ENCODE measurements around the gene TTC32.

DNA sequence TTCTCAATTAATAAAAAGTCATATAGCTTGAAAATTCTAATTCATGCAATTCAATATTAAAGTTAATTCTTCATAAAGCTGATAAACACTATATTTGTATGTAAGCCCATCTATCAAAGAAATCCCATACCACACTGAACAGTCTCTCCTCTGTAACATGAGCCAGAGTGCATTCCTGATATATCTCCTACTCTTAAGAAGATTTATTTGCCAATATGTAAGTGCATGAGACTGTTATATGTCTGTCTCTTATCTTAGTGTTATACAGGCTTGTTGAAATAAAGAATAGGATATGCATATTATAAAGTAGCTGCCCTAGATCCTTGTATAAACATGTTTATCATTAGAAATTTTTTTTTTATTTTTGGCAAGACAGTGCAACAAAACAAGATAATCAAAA is 40.4 kb upstream of the TTC32 start:
- TF ChIP-seq, protein P1, sequence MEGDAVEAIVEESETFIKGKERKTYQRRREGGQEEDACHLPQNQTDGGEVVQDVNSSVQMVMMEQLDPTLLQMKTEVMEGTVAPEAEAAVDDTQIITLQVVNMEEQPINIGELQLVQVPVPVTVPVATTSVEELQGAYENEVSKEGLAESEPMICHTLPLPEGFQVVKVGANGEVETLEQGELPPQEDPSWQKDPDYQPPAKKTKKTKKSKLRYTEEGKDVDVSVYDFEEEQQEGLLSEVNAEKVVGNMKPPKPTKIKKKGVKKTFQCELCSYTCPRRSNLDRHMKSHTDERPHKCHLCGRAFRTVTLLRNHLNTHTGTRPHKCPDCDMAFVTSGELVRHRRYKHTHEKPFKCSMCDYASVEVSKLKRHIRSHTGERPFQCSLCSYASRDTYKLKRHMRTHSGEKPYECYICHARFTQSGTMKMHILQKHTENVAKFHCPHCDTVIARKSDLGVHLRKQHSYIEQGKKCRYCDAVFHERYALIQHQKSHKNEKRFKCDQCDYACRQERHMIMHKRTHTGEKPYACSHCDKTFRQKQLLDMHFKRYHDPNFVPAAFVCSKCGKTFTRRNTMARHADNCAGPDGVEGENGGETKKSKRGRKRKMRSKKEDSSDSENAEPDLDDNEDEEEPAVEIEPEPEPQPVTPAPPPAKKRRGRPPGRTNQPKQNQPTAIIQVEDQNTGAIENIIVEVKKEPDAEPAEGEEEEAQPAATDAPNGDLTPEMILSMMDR (IDR thresholded peaks at IDR 0.05), result no peak
- TF ChIP-seq POLR2AphosphoS5 (IDR thresholded peaks at IDR 0.05), result no peak

Measured in prostate gland (tissue), 2 donors.